ENCODE data around the gene CDH4.

Gene CDH4

GRCh38 chr20:61543086-61543485 is 291.0 kb downstream of the CDH4 start:
- no peak for DNase-seq

GRCh38 chr20:61543931-61544745 is 292.1 kb downstream of the CDH4 start:
- no peak for DNase-seq

GRCh38 chr20:61544910-61545889 is 293.1 kb downstream of the CDH4 start:
- DNase-seq: no peak

DNA sequence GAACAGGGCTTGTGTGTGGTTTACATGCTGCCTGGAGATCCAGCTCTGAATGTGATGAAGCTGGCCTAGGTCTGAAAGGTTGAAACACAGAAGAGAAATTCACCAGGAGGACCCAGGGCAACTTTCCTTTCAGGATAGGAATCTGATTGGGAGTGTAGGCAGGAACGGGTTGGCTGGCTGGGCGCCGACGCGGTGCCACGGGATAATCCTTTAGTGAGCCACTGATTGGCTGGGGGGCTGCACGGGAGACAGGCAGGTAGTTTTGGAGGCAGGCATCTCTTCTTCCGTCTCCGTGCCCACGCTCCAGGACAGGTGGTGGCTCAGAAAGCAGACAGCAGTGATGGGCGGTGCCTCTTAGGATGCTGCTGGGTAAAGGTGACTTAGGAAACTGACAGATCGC is 294.6 kb downstream of the CDH4 start:
- no peak for DNase-seq

DNA sequence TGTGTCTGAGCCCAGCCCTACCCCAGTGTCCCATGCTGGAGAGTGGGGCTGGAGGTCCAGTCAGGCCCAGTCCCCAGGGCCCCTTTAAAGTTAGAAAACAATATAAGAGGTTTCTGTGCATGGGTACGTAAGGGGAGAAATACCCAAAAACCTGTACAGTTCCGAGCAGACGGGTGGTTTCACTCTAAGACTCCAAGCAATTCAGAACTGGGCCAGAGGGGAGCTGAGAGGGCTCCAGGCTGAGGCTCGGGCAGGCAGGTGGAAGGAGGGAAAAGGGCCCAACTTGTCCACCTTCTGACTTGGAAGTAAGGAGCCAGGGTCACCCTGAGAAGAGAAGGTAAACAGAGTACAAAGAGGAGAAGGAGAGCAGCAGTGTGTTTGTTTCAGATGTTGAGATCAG is 296.0 kb downstream of the CDH4 start:
- DNase-seq: no peak

DNA sequence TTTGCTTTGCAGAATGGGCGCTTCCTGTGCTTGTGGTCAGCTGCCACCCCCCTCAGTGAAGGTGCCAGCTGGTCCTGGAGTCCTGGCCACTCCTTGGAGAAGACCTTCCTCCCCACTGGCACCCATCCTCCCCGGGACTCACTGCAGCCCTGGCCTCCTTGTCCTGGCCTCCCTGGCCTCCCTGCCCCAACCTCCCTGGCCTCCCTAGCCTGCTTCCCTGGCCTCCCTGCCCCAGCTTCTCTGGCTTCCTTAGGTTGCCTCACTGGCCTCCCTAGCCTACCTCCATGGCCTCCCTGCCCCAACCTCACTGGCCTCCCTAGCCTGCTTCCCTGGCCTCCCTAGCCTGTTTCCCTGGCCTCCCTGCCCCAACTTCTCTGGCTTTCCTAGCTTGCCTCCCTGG is 297.8 kb downstream of the CDH4 start:
- no peak for DNase-seq

- DNase-seq: no peak
Measured at GRCh38 chr20:61551401-61551800, 299.3 kb downstream of the CDH4 start.

GRCh38 chr20:61554617-61555016 is 302.6 kb downstream of the CDH4 start:
- no peak for DNase-seq

DNA sequence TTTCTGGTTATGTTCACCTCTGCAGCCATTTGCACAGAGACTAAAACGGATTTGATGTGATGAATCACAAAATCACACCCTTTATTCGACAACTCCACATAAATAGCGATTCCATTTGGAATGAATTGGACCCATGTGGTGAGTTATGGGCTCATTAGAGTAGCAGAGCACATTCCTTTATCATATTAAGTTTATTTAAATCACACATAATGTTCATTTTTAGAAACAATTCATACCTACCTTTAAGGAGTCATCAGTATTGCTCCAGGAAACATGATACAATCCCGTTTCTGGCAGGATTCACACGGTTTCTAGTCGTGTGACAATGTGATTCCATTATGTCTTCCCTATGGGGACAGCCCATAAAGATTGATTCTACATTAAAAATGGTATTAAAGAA is 303.5 kb downstream of the CDH4 start:
- no peak for DNase-seq

GRCh38 chr20:61556111-61556510 is 304.1 kb downstream of the CDH4 start:
- DNase-seq: no peak

DNA sequence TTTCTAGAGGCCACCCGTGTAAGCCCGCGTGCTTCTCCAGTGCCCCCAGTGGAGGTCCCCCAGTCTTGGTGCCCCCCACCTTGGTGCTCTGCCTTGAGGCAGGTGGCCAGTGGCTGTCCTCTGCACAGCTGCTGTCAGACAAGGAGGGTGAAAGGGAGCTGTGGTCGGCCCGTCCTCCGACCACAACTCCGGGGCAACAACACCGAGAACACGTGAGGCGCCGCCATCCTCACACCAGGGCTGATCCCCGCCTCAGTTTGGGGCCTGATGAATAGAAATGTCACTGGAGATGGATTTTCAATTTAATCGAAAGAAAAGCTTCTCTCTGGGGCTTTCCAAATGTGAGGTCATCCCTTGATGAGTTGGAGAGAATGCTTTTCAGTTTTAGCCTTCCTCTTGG is 304.6 kb downstream of the CDH4 start:
- DNase-seq: no peak

GRCh38 chr20:61557621-61558020 is 305.6 kb downstream of the CDH4 start:
- DNase-seq: no peak

DNA sequence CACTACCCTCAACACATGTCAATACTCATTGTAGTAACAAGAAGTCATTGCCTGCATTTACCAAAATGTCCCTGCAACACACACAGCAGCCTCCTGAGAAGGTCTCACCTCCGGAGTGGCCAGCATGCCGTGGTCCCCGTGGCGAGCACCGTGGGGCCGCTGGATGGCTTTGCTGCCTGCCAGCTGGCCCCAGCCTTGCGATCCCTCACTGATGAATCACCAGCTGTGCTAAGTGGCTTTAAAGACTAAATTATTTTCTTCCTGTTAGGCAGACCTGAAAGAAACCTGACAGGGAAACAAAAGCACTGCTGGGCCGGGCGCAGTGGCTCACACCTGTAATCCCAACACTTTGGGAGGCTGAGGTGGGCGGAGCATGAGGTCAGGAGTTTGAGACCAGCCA is 306.7 kb downstream of the CDH4 start:
- DNase-seq: no peak

DNA sequence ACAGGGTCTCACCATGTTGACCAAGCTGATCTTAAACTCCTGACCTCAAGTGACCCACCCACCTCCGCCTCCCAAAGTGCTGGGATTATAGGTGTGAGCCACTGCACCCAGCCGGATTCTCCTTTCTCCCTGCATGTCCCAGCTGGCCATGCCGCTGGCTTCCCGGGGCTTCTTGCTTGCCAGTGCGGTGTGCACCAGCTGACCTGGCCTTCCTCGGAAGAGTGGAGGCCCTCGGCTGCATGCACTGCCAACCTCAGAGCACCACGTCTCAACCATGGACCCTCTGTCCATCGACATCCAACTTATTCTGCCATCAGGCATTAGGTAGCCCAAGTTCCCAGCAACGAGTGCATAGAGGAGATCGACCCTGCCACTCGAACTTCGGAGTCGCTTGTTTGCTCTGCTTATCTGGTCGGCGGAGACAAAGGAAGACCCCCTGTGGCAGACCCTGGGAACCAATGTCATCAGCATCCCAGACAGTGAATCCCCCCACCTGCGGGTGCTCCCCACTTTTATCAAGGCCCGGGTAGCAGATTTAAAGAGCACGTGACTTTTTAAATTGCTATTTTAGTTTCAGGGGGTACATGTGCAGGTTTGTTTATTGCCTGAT is 307.8 kb downstream of the CDH4 start:
- DNase-seq: no peak

GRCh38 chr20:61560361-61560853 is 308.3 kb downstream of the CDH4 start:
- no peak for DNase-seq

GRCh38 chr20:61561111-61561830 is 309.2 kb downstream of the CDH4 start:
- no peak for DNase-seq

DNA sequence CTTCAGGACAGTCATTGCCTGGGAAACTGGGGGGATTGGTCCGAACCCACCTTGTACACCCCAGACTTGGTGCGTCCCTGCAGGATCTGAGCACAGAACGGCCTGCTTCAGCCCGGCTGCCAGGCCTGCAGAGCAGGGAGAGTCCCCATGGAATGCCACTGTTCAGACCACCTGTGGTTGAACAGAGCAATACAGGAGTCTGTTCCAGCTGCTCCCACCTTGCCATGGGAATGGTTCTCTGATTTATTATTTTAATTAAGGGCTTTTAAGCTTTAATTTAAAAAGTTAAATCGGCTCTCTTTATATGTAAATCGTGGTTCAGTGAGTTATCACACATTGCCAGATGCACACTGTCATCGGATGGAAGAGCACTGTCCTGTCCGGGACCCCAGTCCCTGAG is 310.4 kb downstream of the CDH4 start:
- DNase-seq: no peak

GRCh38 chr20:61562897-61563504 is 310.9 kb downstream of the CDH4 start:
- no peak for DNase-seq

DNA sequence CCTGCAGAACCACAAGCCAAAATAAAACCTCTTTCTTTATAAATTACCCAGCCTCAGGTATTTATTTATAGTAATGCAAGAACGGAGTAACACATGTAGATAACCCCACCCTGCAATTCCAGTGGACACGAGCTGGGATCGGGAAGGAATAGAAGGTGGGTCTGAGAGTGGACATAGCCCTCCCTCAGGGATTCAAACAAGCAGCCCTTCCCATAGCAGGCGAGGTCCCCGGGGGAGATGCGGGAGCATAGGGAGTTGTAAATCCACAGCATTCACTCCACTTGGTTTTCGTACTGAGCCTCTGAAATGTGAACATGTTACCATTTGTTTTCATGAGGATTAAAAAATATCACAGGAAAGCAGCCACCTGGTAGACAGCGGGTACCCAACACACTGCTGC is 312.6 kb downstream of the CDH4 start:
- no peak for DNase-seq

- DNase-seq: no peak
Measured at GRCh38 chr20:61565791-61566190, 313.7 kb downstream of the CDH4 start.

DNA sequence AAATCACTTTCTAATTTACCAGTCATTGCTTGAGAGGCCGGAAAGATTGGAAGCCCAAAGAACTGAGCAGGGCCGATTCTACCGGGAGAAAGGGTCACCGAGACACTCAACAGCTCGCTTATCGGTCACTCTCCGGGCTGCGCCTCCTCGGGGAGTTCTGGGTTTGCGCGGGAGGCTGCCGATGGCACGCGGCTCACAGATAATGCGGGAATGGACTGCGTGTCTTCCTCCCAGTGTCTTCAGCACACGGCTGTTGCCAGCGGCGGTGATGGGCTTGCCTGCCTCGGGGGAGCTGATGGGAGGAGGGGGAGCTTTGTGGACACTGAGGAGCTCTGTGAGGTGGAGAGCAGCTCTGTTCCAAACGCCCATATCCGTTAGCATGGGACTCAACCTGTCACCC is 314.6 kb downstream of the CDH4 start:
- DNase-seq: no peak

DNA sequence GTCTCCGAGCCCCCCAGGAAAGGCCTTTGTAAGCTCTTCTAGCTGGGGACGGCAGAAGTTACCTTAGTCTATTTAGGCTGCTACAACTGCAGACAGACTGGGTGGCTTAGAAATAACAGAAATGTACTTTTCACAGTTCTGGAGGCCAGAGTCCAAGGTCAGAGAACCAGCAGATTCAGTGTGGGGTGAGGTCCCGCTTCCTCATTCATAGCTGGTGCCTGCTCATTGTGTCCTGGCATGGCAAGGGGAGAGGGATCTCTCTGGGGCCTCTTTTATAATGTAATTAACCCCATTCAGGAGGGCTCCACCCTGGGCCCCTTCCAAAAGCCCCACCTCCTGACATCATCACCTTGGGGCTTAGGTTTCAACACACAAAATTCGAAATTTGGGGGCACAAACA is 315.1 kb downstream of the CDH4 start:
- no peak for DNase-seq

Measured in NCI-H774 (cell line).